PC-3 (cell line): ENCODE data around the gene MAGIX. TPM values are rescaled to one million over a fixed set of nuclear protein-coding genes. Genes with fewer than 3 reads are reported as not detected.

ENCODE experiments used
- ATAC-seq: fragments of 200-7000 bp; cut with Tn5 transposase; 2 replicates; pipeline ENCODE4 v1.9.1; 2020; ENCODE audit warnings: mild to moderate bottlenecking, moderate library complexity
- BruUV-seq: library from RNA; stranded (reverse); fragments of 400-500 nt; replicated peaks from 2 replicates; lab custom pipeline; 2021; lab: Mats Ljungman, UMichigan
- CTCF ChIA-PET: fragments of 300-600 bp; sonication (Branson Sonifier 250); formaldehyde crosslinking; loops from one replicate; lab custom pipeline; 2022; ENCODE audit warnings: antibody characterized with exemption; lab: Charles Lee
- POLR2A ChIA-PET: fragments of 300-600 bp; sonication (Branson Sonifier 250); formaldehyde crosslinking; loops from one replicate; lab custom pipeline; 2022; ENCODE audit warnings: antibody characterized with exemption; ENCODE audit not compliant: unreplicated experiment; lab: Charles Lee
- DNase-seq: peaks from one replicate; pipeline ENCODE4 v3.0.0-alpha.2; 2015
- H2AFZ ChIP-seq: fragments of 300-600 bp; sonication (generic); 2 replicates; pipeline ENCODE4 v1.6.0; 2016; ENCODE audit warnings: antibody characterized with exemption, low read length
- H3F3A ChIP-seq: fragments of 300-600 bp; sonication (generic); one replicate; pipeline ENCODE4 v1.6.0; 2017; ENCODE audit warnings: antibody characterized with exemption, low read length, control low read depth, mild to moderate bottlenecking; ENCODE audit not compliant: unreplicated experiment
- H3K27ac ChIP-seq: fragments of 300-600 bp; sonication (generic); 2 replicates; pipeline ENCODE4 v1.5.1; 2016; ENCODE audit warnings: mild to moderate bottlenecking, low read length
- H3K27me3 ChIP-seq: fragments of 300-600 bp; sonication (generic); 2 replicates; pipeline ENCODE4 v1.6.1; 2016; ENCODE audit warnings: low read length, mixed read lengths
- H3K36me3 ChIP-seq: fragments of 300-600 bp; sonication (generic); 2 replicates; pipeline ENCODE4 v1.6.1; 2016; ENCODE audit warnings: low read depth, mixed run types, low read length, mixed read lengths
- H3K4me1 ChIP-seq: fragments of 300-600 bp; sonication (generic); 2 replicates; pipeline ENCODE4 v1.5.1; 2016; ENCODE audit warnings: low read length; ENCODE audit not compliant: insufficient read depth
- H3K4me2 ChIP-seq: fragments of 300-600 bp; sonication (generic); 2 replicates; pipeline ENCODE4 v1.6.0; 2016; ENCODE audit warnings: low read length
- H3K4me3 ChIP-seq: fragments of 300-600 bp; sonication (generic); 2 replicates; pipeline ENCODE4 v1.5.1; 2016; ENCODE audit warnings: mild to moderate bottlenecking, low read length, mixed read lengths
- H3K79me2 ChIP-seq: fragments of 300-600 bp; sonication (generic); 2 replicates; pipeline ENCODE4 v1.6.1; 2017; ENCODE audit warnings: low read length, mixed read lengths
- H3K9ac ChIP-seq: fragments of 300-600 bp; sonication (generic); 2 replicates; pipeline ENCODE4 v1.6.0; 2016; ENCODE audit warnings: mild to moderate bottlenecking, low read length
- H3K9me2 ChIP-seq: fragments of 300-600 bp; sonication (generic); replicated peaks from 2 replicates; pipeline ENCODE4 v1.6.1; 2016; ENCODE audit warnings: mixed run types, low read length, mixed read lengths
- H3K9me3 ChIP-seq: fragments of 300-600 bp; sonication (generic); 2 replicates; pipeline ENCODE4 v1.6.1; 2016; ENCODE audit warnings: low read length, mixed read lengths
- H4K20me1 ChIP-seq: fragments of 300-600 bp; sonication (generic); 2 replicates; pipeline ENCODE4 v1.6.1; 2016; ENCODE audit warnings: low read length, mixed read lengths
- EZH2 ChIP-seq: fragments of 300-600 bp; sonication (generic); IDR thresholded peaks from one replicate; pipeline ENCODE4 v1.6.1; 2017; ENCODE audit warnings: antibody characterized with exemption, mild to moderate bottlenecking, low read length; ENCODE audit not compliant: unreplicated experiment
- EZH2phosphoT487 ChIP-seq: fragments of 300-600 bp; sonication (generic); IDR thresholded peaks from 2 replicates; pipeline ENCODE4 v1.6.1; 2018; ENCODE audit warnings: mild to moderate bottlenecking, antibody characterized with exemption, low read length, borderline replicate concordance
- intact Hi-C: fragments of 100-400 bp; cut with micrococcal nuclease; formaldehyde crosslinking; loops from 2 replicates; pipeline ENCODE4 v1.9.0; 2023
- total RNA-seq: library from RNA; depleted of rRNA; stranded (reverse); fragments of >200 nt; gene quantifications from 2 replicates; pipeline ENCODE4 v1.2.3, GENCODE V29; 2014
- TF ChIP-seq, protein P1 (sequence below): fragments of 300-600 bp; sonication (generic); conservative IDR thresholded peaks from 2 replicates; pipeline ENCODE4 v1.5.1; 2017; ENCODE audit warnings: antibody characterized with exemption, low read depth, mild to moderate bottlenecking, low read length

The MAGIX gene
- total RNA-seq, 1 experiment from 2014 or later, result 12.5 TPM

DNA sequence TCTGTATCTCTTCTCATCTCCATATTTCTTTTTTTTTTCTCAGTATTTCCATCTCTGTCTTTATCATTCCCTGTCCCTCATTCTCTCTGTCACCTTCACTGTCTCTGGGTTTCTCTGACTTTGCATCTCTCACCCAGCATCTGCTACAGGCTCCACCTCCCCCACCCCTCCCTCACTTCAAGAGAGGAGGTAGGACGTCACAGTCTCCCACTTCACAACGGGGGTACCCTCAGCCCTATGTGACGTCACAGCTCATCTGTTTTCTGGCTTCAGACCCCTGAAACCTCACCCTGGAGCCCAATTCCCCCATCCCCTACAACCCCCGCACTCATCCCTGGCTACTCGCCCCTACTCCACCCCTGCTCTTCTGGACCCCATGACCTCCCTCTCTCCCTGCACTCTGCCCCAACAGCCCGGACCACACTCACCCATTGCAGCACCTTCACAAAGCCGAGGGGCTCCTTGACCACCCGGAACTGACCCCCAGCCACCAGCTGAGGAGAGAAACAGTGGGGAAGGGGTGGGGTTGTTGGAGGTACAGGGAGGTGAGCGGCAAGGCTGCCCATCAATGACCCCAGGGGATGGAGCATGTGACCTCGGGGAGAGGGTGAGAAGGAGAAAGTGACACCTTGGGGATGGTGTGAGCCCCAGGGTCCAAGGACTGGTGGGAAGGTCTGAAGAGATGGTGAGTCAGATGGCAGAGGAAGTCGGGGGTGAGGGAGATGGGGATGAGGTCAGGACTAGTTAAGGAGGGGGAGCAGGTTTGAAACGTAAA lies 36.2 kb downstream of the MAGIX start:
- peaks cover 4% of the 10 kb centered on the region; the same call in 1 of the 2 replicates for H3K4me1 ChIP-seq
- no peak overlapping the region for H3K4me2 ChIP-seq
- no peaks in the 10 kb centered on the region for H3K27me3 ChIP-seq
- no peak overlapping the region for H3K27ac ChIP-seq
- no peak for ATAC-seq
- no peaks in the 10 kb centered on the region for H3K9me3 ChIP-seq
- DNase-seq, result no peak
- H3K36me3 ChIP-seq, result no peaks in the 10 kb centered on the region
- no peak overlapping the region for H3K4me3 ChIP-seq
- ChIA-PET CTCF (no interaction called here), POLR2A (no interaction called here)
- no peaks in the 10 kb centered on the region for H3K9me2 ChIP-seq
- TF ChIP-seq EZH2phosphoT487, result no peak
- TF ChIP-seq EZH2, result no peak
- no peak overlapping the region for H3K9ac ChIP-seq
- no peaks in the 10 kb centered on the region for H3K79me2 ChIP-seq
- no peaks in the 10 kb centered on the region for H4K20me1 ChIP-seq
- intact Hi-C loops, result loop anchor here (10.0 kb wide), 1 partner anchor 556 kb away; no protein-coding TSS in a partner anchor
- H2AFZ ChIP-seq, result no peak overlapping the region
- no peaks in the 10 kb centered on the region for H3F3A ChIP-seq
- BruUV-seq, result no TSS peak

DNA sequence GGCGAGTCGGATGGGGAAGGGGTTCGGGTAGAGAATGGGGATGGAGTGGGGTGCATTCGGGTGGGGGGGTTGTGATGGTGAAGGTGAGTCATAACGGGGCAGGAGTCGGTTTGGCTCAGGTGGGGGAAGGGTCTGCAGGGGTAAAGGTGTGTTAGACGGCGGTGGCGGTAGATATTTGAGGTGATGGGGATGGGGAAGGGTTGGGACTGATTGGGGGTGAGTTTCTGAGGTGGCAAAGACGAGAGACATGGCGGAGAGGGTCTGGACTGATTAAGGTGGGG lies 36.7 kb downstream of the MAGIX start:
- H3K36me3 ChIP-seq, result no peaks in the 10 kb centered on the region
- TF ChIP-seq EZH2 (no peak), EZH2phosphoT487 (no peak)
- TF ChIP-seq, protein P1, sequence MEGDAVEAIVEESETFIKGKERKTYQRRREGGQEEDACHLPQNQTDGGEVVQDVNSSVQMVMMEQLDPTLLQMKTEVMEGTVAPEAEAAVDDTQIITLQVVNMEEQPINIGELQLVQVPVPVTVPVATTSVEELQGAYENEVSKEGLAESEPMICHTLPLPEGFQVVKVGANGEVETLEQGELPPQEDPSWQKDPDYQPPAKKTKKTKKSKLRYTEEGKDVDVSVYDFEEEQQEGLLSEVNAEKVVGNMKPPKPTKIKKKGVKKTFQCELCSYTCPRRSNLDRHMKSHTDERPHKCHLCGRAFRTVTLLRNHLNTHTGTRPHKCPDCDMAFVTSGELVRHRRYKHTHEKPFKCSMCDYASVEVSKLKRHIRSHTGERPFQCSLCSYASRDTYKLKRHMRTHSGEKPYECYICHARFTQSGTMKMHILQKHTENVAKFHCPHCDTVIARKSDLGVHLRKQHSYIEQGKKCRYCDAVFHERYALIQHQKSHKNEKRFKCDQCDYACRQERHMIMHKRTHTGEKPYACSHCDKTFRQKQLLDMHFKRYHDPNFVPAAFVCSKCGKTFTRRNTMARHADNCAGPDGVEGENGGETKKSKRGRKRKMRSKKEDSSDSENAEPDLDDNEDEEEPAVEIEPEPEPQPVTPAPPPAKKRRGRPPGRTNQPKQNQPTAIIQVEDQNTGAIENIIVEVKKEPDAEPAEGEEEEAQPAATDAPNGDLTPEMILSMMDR, result no peak
- DNase-seq (no peak), ATAC-seq (no peak)
- intact Hi-C loops, result loop anchor here (10.0 kb wide), 1 partner anchor 556 kb away; no protein-coding TSS in a partner anchor
- H4K20me1 ChIP-seq, result no peaks in the 10 kb centered on the region
- H3K27ac ChIP-seq, result no peak overlapping the region
- H3K4me3 ChIP-seq, result no peak overlapping the region
- CTCF ChIA-PET, result no interaction called here
- no peaks in the 10 kb centered on the region for H3K9me2 ChIP-seq
- no peaks in the 10 kb centered on the region for H3F3A ChIP-seq
- no peak overlapping the region for H3K4me2 ChIP-seq
- H2AFZ ChIP-seq, result no peak overlapping the region
- no peak overlapping the region for H3K9ac ChIP-seq
- no peaks in the 10 kb centered on the region for H3K79me2 ChIP-seq
- no peaks in the 10 kb centered on the region for H3K9me3 ChIP-seq
- POLR2A ChIA-PET, result no interaction called here
- peaks cover 4% of the 10 kb centered on the region; the same call in 1 of the 2 replicates for H3K4me1 ChIP-seq
- BruUV-seq, result no TSS peak
- no peaks in the 10 kb centered on the region for H3K27me3 ChIP-seq

DNA sequence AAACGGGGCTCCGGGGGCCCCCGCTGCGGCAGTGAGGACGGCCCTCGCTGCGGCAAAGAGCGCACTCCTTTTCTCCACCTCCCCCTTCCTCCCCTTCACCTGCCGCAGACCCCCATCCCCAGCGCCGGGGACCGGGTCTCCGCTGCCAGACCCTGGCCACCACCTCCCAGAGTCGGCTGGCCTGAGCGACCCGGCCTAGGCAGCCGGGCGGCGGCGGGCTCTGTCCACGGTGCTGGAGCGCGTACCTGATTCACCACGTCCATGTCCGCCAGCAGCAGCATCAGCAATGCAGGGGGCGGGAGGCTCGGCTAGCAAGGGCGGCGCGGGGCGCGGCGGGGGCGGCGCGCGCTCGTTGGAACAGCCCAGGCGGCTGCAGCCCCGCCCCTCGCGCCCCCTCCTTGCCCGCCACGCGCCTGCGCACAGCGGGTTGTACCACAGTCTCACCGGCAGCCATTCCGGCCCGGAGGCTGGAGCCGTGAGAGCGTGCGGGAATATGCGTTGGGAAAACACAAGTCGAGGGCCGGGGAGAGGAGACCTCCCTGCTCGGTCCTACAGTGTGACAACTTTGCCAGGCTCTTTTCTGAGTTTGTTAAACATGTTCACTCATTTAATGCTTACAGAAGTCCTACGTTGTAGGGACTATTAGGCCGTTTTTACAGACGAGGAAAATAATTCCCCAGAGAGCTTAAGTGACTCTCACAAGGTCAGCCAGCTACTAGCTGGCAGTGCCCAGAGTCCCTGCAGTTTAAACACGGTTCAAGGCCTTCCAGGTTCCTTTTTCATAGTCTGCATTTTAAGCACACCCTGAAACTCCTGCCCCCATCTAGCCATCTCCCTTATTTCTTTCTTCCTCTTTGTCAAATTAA lies 37.6 kb downstream of the MAGIX start, which contains the start of gene SYP:
Gene SYP, minus strand, starts transcription at position 288 of the 866 bp plus-strand sequence. Its CDS starts 7 bp downstream, at position 281.
- DNase-seq (peak; percentile 90), ATAC-seq (peak; percentile 98)
- no peak within 1 kb of the TSS for H3K27ac ChIP-seq
- POLR2A ChIA-PET, result no interaction called here
- no peaks in the 10 kb centered on the region for H3F3A ChIP-seq
- CTCF ChIA-PET, result no interaction called here
- H3K9me2 ChIP-seq, result no peaks in the 10 kb centered on the region
- H3K79me2 ChIP-seq, result no peaks in the 10 kb centered on the region
- H3K36me3 ChIP-seq, result no peaks in the 10 kb centered on the region
- no peaks in the 10 kb centered on the region for H4K20me1 ChIP-seq
- H3K4me3 ChIP-seq, result peak within 1 kb of the TSS; percentile 54
- BruUV-seq, result TSS peak; percentile 99
- no peaks in the 10 kb centered on the region for H3K9me3 ChIP-seq
- H3K9ac ChIP-seq, result peak within 1 kb of the TSS; percentile 61
- peak within 1 kb of the TSS; percentile 80 for H3K4me2 ChIP-seq
- intact Hi-C loops, result loop anchor here (10.0 kb wide), 1 partner anchor 555 kb away; no protein-coding TSS in a partner anchor
- H2AFZ ChIP-seq, result peak within 1 kb of the TSS; percentile 88
- H3K27me3 ChIP-seq, result no peaks in the 10 kb centered on the region
- TF ChIP-seq EZH2 (no peak), EZH2phosphoT487 (no peak)
- TF ChIP-seq, protein P1, result no peak
- H3K4me1 ChIP-seq, result peaks cover 4% of the 10 kb centered on the region; the same call in 1 of the 2 replicates
